Ureter (tissue), 1 donor: ENCODE data around the gene CCNA2. TPM values are rescaled to one million over a fixed set of nuclear protein-coding genes. Genes with fewer than 3 reads are reported as not detected.
A peak's percentile ranks its signal among the peaks of the same experiment; 100 is the strongest.

Experiments
- DNase-seq: peaks from one replicate; pipeline ENCODE4 v3.0.0-alpha.2; 2020; ENCODE audit warnings: low spot score
- total RNA-seq: library from RNA; stranded (reverse); gene quantifications from one replicate; pipeline ENCODE4 v1.2.4, GENCODE V29; 2023
- donor health status: DM: yes; HTN: yes; CAD: no.

Gene CCNA2
- 1.0 TPM for total RNA-seq

- DNase-seq, result peak; percentile 97
Observed at GRCh38 chr4:121823505-121824170, at the start of gene CCNA2. Gene CCNA2 (minus strand): TSS chr4:121823883. CDS start chr4:121823628, 255 bp downstream.

GRCh38 chr4:121869841-121870822 is 46.4 kb upstream of the CCNA2 start, which contains the start of gene BBS7:
Gene BBS7 (minus strand): TSS chr4:121870474. CDS start chr4:121870313, 161 bp downstream.
- peak; percentile 98 for DNase-seq

- DNase-seq, result no peak
Observed at GRCh38 chr4:121863799-121864198, 40.1 kb upstream of the CCNA2 start.

GRCh38 chr4:121861426-121861825 is 37.7 kb upstream of the CCNA2 start:
- DNase-seq, result no peak

- no peak for DNase-seq
Observed at GRCh38 chr4:121860121-121860520, 36.4 kb upstream of the CCNA2 start.

GRCh38 chr4:121851354-121851753 is 27.7 kb upstream of the CCNA2 start:
- DNase-seq, result no peak

GRCh38 chr4:121846662-121847061 is 23.0 kb upstream of the CCNA2 start:
- DNase-seq, result no peak

- DNase-seq, result no peak
Observed at GRCh38 chr4:121842862-121843261, 19.2 kb upstream of the CCNA2 start.

GRCh38 chr4:121838136-121838535 is 14.5 kb upstream of the CCNA2 start:
- no peak for DNase-seq

- no peak for DNase-seq
Observed at GRCh38 chr4:121829511-121829910, 5.8 kb upstream of the CCNA2 start.

GRCh38 chr4:121827853-121828252 is 4.2 kb upstream of the CCNA2 start:
- no peak for DNase-seq

GRCh38 chr4:121824950-121825349 is 1.3 kb upstream of the CCNA2 start:
- DNase-seq, result no peak

- no peak for DNase-seq
Observed at GRCh38 chr4:121824171-121824527, 466 bp upstream of the CCNA2 start.

GRCh38 chr4:121822796-121823504 is 733 bp downstream of the CCNA2 start:
- no peak for DNase-seq

GRCh38 chr4:121822047-121822446 is 1.6 kb downstream of the CCNA2 start:
- no peak for DNase-seq

GRCh38 chr4:121819216-121819965 is 4.3 kb downstream of the CCNA2 start:
- DNase-seq, result no peak

- DNase-seq, result no peak
Observed at GRCh38 chr4:121818215-121818614, 5.5 kb downstream of the CCNA2 start.

GRCh38 chr4:121817701-121818100 is 6.0 kb downstream of the CCNA2 start:
- DNase-seq, result no peak

GRCh38 chr4:121817006-121817405 is 6.7 kb downstream of the CCNA2 start:
- DNase-seq, result no peak

GRCh38 chr4:121814756-121815155 is 8.9 kb downstream of the CCNA2 start:
- no peak for DNase-seq

GRCh38 chr4:121811122-121811521 is 12.6 kb downstream of the CCNA2 start:
- DNase-seq, result no peak
